ENCODE results near the gene CDK13. TPM values are rescaled to one million over a fixed set of nuclear protein-coding genes. Genes with fewer than 3 reads are reported as not detected.

The CDK13 gene
- total RNA-seq, 1 donor from 2014 or later = 49.8 TPM

DNA sequence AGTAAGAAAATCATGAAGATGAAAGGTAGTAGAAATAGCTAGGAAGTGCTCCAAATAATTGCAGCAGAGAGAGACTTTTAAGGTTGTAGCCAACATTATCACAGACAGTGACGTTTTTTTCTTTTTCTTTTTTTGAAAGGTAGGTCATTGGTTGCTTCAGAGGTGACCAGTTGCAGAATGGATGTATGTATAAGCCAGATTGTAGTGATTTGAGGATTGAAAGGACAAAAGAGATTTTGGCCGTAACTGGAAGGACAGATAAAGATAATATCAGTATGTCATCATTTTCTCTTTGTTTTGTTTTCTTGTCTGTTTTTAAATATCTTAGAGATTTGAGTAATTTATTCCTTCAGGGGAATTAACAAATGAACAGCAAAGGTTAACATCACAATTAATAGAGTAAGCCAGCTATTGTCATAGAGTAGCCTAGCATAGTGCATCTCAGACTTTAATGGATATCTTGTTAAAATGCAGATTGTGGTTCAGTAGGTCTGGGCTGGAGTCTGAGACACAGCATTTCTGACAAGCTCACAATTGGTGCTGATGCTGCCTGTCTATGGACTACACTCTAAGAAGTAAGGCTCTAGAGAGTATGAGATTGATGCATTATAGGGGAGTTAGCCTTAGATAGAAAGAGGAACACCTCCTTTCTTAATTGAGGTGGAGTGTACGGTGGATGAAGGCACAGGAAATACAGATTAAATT is 28.3 kb downstream of the CDK13 start:
- Histone ChIP-seq H3K4me3 (ENCODE audit: low read depth, low read length) (no peak overlapping the region), H3K36me3 (ENCODE audit: control insufficient read depth, insufficient read depth, low read length) (no peaks in the 10 kb centered on the region), H3K27me3 (ENCODE audit: control insufficient read depth, insufficient read depth, low read length) (no peaks in the 10 kb centered on the region)
- TF ChIP-seq, protein P1, sequence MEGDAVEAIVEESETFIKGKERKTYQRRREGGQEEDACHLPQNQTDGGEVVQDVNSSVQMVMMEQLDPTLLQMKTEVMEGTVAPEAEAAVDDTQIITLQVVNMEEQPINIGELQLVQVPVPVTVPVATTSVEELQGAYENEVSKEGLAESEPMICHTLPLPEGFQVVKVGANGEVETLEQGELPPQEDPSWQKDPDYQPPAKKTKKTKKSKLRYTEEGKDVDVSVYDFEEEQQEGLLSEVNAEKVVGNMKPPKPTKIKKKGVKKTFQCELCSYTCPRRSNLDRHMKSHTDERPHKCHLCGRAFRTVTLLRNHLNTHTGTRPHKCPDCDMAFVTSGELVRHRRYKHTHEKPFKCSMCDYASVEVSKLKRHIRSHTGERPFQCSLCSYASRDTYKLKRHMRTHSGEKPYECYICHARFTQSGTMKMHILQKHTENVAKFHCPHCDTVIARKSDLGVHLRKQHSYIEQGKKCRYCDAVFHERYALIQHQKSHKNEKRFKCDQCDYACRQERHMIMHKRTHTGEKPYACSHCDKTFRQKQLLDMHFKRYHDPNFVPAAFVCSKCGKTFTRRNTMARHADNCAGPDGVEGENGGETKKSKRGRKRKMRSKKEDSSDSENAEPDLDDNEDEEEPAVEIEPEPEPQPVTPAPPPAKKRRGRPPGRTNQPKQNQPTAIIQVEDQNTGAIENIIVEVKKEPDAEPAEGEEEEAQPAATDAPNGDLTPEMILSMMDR (IDR thresholded peaks at IDR 0.05; ENCODE audit: insufficient read depth, low read length, poor library complexity, severe bottlenecking) = no peak
- DNase-seq (ENCODE audit: low read depth) = no peak

DNA sequence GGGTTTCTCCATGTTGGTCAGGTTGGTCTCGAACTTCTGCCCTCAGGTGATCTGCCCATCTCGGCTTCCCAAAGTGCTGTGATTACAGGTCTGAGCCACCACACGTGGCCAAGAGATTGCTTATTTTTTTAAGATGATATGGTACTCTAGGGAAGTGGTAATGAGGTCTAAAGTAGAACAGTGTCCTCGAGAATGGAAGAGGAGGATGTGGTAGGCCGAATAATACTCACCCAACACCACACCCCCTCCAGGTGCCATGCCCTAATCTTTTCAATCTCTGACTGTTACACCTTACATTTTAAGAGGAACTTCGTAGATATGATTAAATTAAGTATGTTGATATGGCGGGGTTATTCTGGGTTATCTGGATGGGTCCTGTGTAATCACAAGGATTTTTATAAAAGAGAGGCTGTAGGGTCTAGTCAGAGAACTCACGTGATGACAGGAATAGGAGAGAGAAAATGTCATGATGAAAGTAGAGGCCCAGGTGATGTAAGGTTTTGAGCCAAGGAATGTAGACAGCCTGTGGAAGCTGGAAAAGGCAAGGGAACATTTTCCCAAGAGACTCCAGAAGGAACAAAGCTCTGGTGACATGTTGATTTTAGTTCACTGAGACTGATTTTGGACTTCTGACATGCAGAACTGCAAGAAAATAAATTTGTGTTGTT is 29.5 kb downstream of the CDK13 start:
- Histone ChIP-seq H3K36me3 (ENCODE audit: control insufficient read depth, insufficient read depth, low read length) (no peaks in the 10 kb centered on the region), H3K4me3 (ENCODE audit: low read depth, low read length) (no peak overlapping the region), H3K27me3 (ENCODE audit: control insufficient read depth, insufficient read depth, low read length) (no peaks in the 10 kb centered on the region)
- DNase-seq (ENCODE audit: low read depth) = no peak
- TF ChIP-seq, protein P1 (IDR thresholded peaks at IDR 0.05; ENCODE audit: insufficient read depth, low read length, poor library complexity, severe bottlenecking) = no peak

DNA sequence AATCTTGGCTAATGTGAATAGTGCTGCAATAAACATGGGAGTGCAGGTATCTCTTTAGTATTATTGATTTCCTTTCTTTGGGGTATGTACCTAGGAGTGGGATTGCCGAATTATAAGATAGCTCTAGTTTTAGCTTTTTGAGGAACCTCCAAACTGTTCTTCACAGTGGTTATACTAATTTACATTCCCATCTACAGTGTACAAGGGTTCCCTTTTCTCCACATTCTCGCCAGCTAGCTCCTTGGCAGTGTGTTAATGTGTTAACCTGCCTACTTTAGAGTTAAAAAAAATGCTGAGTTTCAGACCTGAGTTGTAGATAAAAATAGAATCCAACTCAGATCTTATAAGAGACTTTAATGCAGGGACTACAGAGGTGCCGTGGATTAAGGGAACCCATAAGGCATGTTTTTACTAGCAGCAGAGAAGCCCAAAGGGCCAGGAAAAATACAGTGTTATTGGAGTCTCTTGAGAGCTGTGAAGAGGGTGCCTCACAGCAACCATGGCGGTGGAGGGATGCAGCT is 35.4 kb downstream of the CDK13 start:
- Histone ChIP-seq H3K4me3 (ENCODE audit: low read depth, low read length) (no peak overlapping the region), H3K36me3 (ENCODE audit: control insufficient read depth, insufficient read depth, low read length) (no peaks in the 10 kb centered on the region), H3K27me3 (ENCODE audit: control insufficient read depth, insufficient read depth, low read length) (no peaks in the 10 kb centered on the region)
- no peak for DNase-seq (ENCODE audit: low read depth)
- TF ChIP-seq, protein P1 (IDR thresholded peaks at IDR 0.05; ENCODE audit: insufficient read depth, low read length, poor library complexity, severe bottlenecking) = no peak

DNA sequence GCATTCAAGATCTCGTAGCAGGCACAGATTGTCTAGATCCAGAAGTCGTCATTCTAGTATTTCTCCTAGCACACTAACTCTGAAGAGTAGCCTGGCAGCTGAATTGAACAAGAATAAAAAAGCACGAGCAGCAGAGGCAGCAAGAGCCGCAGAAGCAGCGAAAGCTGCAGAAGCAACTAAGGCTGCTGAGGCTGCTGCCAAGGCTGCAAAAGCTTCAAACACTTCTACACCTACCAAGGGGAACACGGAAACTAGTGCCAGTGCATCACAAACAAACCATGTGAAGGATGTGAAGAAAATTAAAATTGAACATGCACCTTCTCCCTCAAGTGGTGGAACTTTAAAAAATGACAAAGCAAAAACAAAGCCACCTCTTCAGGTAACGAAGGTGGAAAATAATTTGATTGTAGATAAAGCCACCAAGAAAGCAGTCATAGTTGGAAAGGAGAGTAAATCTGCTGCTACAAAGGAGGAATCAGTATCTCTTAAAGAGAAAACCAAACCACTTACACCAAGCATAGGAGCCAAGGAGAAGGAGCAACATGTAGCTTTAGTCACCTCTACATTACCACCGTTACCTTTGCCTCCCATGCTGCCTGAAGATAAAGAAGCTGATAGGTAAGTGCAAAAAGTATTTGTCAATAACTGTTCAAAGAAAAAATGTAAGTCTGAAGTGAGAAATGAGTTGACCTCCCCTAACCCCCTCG is 37.7 kb downstream of the CDK13 start:
- Histone ChIP-seq H3K27me3 (ENCODE audit: control insufficient read depth, insufficient read depth, low read length) (no peaks in the 10 kb centered on the region), H3K4me3 (ENCODE audit: low read depth, low read length) (no peak overlapping the region), H3K36me3 (ENCODE audit: control insufficient read depth, insufficient read depth, low read length) (no peaks in the 10 kb centered on the region)
- TF ChIP-seq, protein P1 (IDR thresholded peaks at IDR 0.05; ENCODE audit: insufficient read depth, low read length, poor library complexity, severe bottlenecking) = no peak
- no peak for DNase-seq (ENCODE audit: low read depth)

DNA sequence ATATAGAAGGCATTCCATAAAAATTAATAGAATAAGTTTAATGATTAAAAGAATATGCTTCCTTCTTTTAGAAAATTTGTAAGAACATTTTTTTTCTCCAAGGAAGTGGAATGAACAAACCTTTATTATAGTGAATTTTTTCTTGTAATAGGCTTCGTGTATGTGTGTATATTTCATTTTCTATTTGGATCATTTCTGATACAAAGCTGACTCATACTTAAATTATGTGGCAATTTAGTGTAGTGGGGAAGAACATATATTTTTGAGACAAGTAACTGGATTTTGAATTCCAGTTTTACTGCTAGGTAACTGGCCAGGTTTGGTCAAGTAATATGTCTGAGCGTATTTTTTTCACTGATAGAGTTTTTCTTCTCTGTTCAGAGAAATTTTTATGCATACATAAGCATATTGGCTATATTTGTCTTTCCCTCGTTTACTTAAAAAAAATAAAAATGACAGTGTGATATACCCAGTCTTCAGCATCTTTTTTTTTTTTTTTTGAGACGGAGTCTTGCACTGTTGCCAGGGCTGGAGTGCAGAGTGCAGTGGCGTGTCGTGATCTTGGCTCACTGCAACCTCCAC is 50.8 kb downstream of the CDK13 start:
- Histone ChIP-seq H3K4me3 (ENCODE audit: low read depth, low read length) (no peak overlapping the region), H3K27me3 (ENCODE audit: control insufficient read depth, insufficient read depth, low read length) (no peaks in the 10 kb centered on the region), H3K36me3 (ENCODE audit: control insufficient read depth, insufficient read depth, low read length) (no peaks in the 10 kb centered on the region)
- DNase-seq (ENCODE audit: low read depth) = no peak
- TF ChIP-seq, protein P1 (IDR thresholded peaks at IDR 0.05; ENCODE audit: insufficient read depth, low read length, poor library complexity, severe bottlenecking) = no peak
